WTC11 (cell line): ENCODE results near the gene CRK. TPM values are rescaled to one million over a fixed set of nuclear protein-coding genes. Genes with fewer than 3 reads are reported as not detected.

Experiments used
- ATAC-seq: fragments of 200-7000 bp; cut with Tn5 transposase; 2 replicates; pipeline ENCODE4 v1.10.0; 2021; ENCODE audit warnings: mild to moderate bottlenecking, moderate library complexity
- CTCF ChIA-PET: fragments of 300-600 bp; sonication (Branson Sonifier 250); formaldehyde crosslinking; loops from one replicate; lab custom pipeline; 2021; ENCODE audit warnings: antibody characterized with exemption; lab: Charles Lee
- POLR2A ChIA-PET: fragments of 350-600 bp; sonication (Branson Sonifier 250); formaldehyde crosslinking; loops from one replicate; lab custom pipeline; 2021; ENCODE audit warnings: antibody characterized with exemption; lab: Charles Lee
- DNase-seq: peaks from one replicate; pipeline ENCODE4 v3.0.0; 2021; ENCODE audit warnings: low spot score
- H3K27ac Mint-ChIP-seq: 2 replicates; pipeline ENCODE4 v1.8.0; 2021; ENCODE audit warnings: mixed read lengths
- H3K27me3 Mint-ChIP-seq: 2 replicates; pipeline ENCODE4 v1.8.0; 2021; ENCODE audit warnings: low read depth, mild to moderate bottlenecking, moderate library complexity, mixed read lengths
- H3K36me3 Mint-ChIP-seq: 2 replicates; pipeline ENCODE4 v1.8.0; 2021; ENCODE audit warnings: mixed read lengths
- H3K4me1 Mint-ChIP-seq: 2 replicates; pipeline ENCODE4 v1.8.0; 2022; ENCODE audit warnings: mixed read lengths
- H3K4me3 Mint-ChIP-seq: 2 replicates; pipeline ENCODE4 v1.8.0; 2021; ENCODE audit warnings: mild to moderate bottlenecking, moderate library complexity, mixed read lengths
- H3K9me3 Mint-ChIP-seq: 2 replicates; pipeline ENCODE4 v1.8.0; 2021; ENCODE audit warnings: mixed read lengths
- CREB1 ChIP-seq: sonication (generic); formaldehyde crosslinking; IDR thresholded peaks from 2 replicates; pipeline ENCODE4 v1.8.0; 2023; ENCODE audit warnings: mild to moderate bottlenecking, missing genetic modification reagents
- CTCF ChIP-seq: fragments of 200-600 bp; IDR thresholded peaks from 2 replicates; pipeline ENCODE4 v1.8.0; 2022; ENCODE audit warnings: antibody characterized with exemption
- EMX1 ChIP-seq: fragments of 250-450 bp; sonication (Bioruptor Pico); IDR thresholded peaks from 2 replicates; pipeline ENCODE4 v1.8.0; 2021; ENCODE audit warnings: mild to moderate bottlenecking
- ESRRA ChIP-seq: sonication (generic); formaldehyde crosslinking; IDR thresholded peaks from 2 replicates; pipeline ENCODE4 v1.8.1; 2022; ENCODE audit warnings: mild to moderate bottlenecking, missing genetic modification reagents, borderline replicate concordance
- GABPB1 ChIP-seq: sonication (generic); formaldehyde crosslinking; IDR thresholded peaks from 2 replicates; pipeline ENCODE4 v1.8.1; 2023; ENCODE audit warnings: mild to moderate bottlenecking, missing genetic modification reagents
- GRHL2 ChIP-seq: fragments of 250-450 bp; sonication (Bioruptor Pico); IDR thresholded peaks from 2 replicates; pipeline ENCODE4 v1.8.0; 2022; ENCODE audit warnings: mild to moderate bottlenecking, moderate library complexity; ENCODE audit not compliant: insufficient replicate concordance, severe bottlenecking
- JUN ChIP-seq: sonication (generic); formaldehyde crosslinking; IDR thresholded peaks from 2 replicates; pipeline ENCODE4 v1.8.0; 2023; ENCODE audit warnings: mild to moderate bottlenecking, missing genetic modification reagents
- NFATC4 ChIP-seq: fragments of 250-450 bp; sonication (Bioruptor Pico); IDR thresholded peaks from 2 replicates; pipeline ENCODE4 v1.9.0; 2021; ENCODE audit warnings: mild to moderate bottlenecking
- RELA ChIP-seq: sonication (generic); formaldehyde crosslinking; IDR thresholded peaks from 2 replicates; pipeline ENCODE4 v1.8.1; 2022; ENCODE audit warnings: missing genetic modification reagents, mild to moderate bottlenecking, borderline replicate concordance
- SMAD4 ChIP-seq: sonication (generic); formaldehyde crosslinking; IDR thresholded peaks from 2 replicates; pipeline ENCODE4 v1.8.0; 2022; ENCODE audit warnings: mild to moderate bottlenecking, missing genetic modification reagents
- TEAD1 ChIP-seq: sonication (generic); formaldehyde crosslinking; IDR thresholded peaks from 2 replicates; pipeline ENCODE4 v1.8.0; 2022; ENCODE audit warnings: mild to moderate bottlenecking, missing genetic modification reagents
- ZNF138 ChIP-seq: sonication (generic); formaldehyde crosslinking; conservative IDR thresholded peaks from 2 replicates; pipeline ENCODE4 v1.8.1; 2022; ENCODE audit warnings: mild to moderate bottlenecking, moderate library complexity, missing genetic modification reagents
- ZNF281 ChIP-seq: sonication (generic); formaldehyde crosslinking; IDR thresholded peaks from 2 replicates; pipeline ENCODE4 v1.8.0; 2023; ENCODE audit warnings: mild to moderate bottlenecking, missing genetic modification reagents
- ZNF317 ChIP-seq: sonication (generic); formaldehyde crosslinking; IDR thresholded peaks from 2 replicates; pipeline ENCODE4 v1.8.1; 2023; ENCODE audit warnings: low read depth, mild to moderate bottlenecking, moderate library complexity, missing genetic modification reagents, borderline replicate concordance
- ZNF532 ChIP-seq: fragments of 250-450 bp; sonication (Bioruptor Pico); IDR thresholded peaks from 2 replicates; pipeline ENCODE4 v1.9.0; 2021; ENCODE audit warnings: mild to moderate bottlenecking, borderline replicate concordance
- ZSCAN18 ChIP-seq: fragments of 250-450 bp; sonication (Bioruptor Pico); IDR thresholded peaks from 2 replicates; pipeline ENCODE4 v2.1.2; 2022; ENCODE audit warnings: mild to moderate bottlenecking, moderate library complexity
- total RNA-seq: library from RNA; stranded (reverse); gene quantifications from 3 replicates; pipeline ENCODE4 v1.2.3, GENCODE V29; 2021

Gene CRK
- total RNA-seq, 1 experiment from 2014 or later, result 45.2 TPM

GRCh38 chr17:1460233-1460632 is 4.2 kb upstream of the CRK start (continued):
- no peak for TF ChIP-seq JUN (CRISPR knock-in tag)
- TF ChIP-seq, all 79 proteins: peak for 0

GRCh38 chr17:1455291-1455796 is 688 bp downstream of the CRK start:
- ChIA-PET POLR2A (no interaction called here), CTCF (interaction anchor here (1.0 to 1.6 kb wide), 3 partner anchors 61 to 90 kb away, joined by 3 to 10 read pairs (median 8); partner anchors contain the start of gene INPP5K)

GRCh38 chr17:1454541-1454940 is 1.5 kb downstream of the CRK start:
- Mint-ChIP-seq H3K36me3 (peaks cover 16% of the 10 kb centered on the region), H3K27ac (peak overlapping the region; percentile 86), H3K4me3 (peak overlapping the region; percentile 91), H3K4me1 (peaks cover 24% of the 10 kb centered on the region), H3K9me3 (no peaks in the 10 kb centered on the region), H3K27me3 (no peaks in the 10 kb centered on the region; the same call in 1 of the 2 replicates)
- POLR2A ChIA-PET, result no interaction called here
- CTCF ChIA-PET, result interaction anchor here (0.7 to 0.9 kb wide), 2 partner anchors 89 to 175 kb away, joined by 3 read pairs; no protein-coding TSS in a partner anchor
- ATAC-seq (no peak), DNase-seq (no peak)
- TF ChIP-seq RELA (CRISPR knock-in tag) (no peak), ZNF281 (CRISPR knock-in tag) (no peak), ESRRA (CRISPR knock-in tag) (no peak), ZNF138 (CRISPR knock-in tag) (no peak), EMX1 (CRISPR knock-in tag) (no peak), GABPB1 (CRISPR knock-in tag) (no peak), CREB1 (CRISPR knock-in tag) (no peak), NFATC4 (CRISPR knock-in tag) (no peak), GRHL2 (CRISPR knock-in tag) (no peak), ZSCAN18 (no peak)

More at GRCh38 chr17:1455291-1455796, 688 bp downstream of the CRK start:
- H3K27ac Mint-ChIP-seq, result peak overlapping the region; percentile 86
- peak; percentile 33 for ATAC-seq
- H3K27me3 Mint-ChIP-seq, result no peaks in the 10 kb centered on the region; the same call in 1 of the 2 replicates
- peaks cover 14% of the 10 kb centered on the region for H3K36me3 Mint-ChIP-seq
- H3K4me3 Mint-ChIP-seq, result peak overlapping the region; percentile 91
- 0 out of 2 replicates have a peak, but pooled peaks have one; percentile 4 for TF ChIP-seq ZNF317 (CRISPR knock-in tag)
- TF ChIP-seq SMAD4 (CRISPR knock-in tag), result no peak
- no peak for TF ChIP-seq ZNF532 (CRISPR knock-in tag)
- peak; percentile 59; the same call in 1 of the 2 replicates for TF ChIP-seq ZNF138 (CRISPR knock-in tag)
- 0 out of 2 replicates have a peak, but pooled peaks have one; percentile 19 for TF ChIP-seq CTCF
- 0 out of 2 replicates have a peak, but pooled peaks have one; percentile 54 for TF ChIP-seq TEAD1 (CRISPR knock-in tag)
- TF ChIP-seq JUN (CRISPR knock-in tag), result 0 out of 2 replicates have a peak, but pooled peaks have one; percentile 54
- DNase-seq, result peak; percentile 65
- H3K9me3 Mint-ChIP-seq, result peaks cover 3% of the 10 kb centered on the region; the same call in 1 of the 2 replicates
- peaks cover 24% of the 10 kb centered on the region for H3K4me1 Mint-ChIP-seq
